Activated B cell treated with CpG ODN at 0.5 μM for 24 hours (primary cell): ENCODE results near the gene GDPD5. TPM values are rescaled to one million over a fixed set of nuclear protein-coding genes. Genes with fewer than 3 reads are reported as not detected.

Experiments
- ATAC-seq: fragments of 200-7000 bp; cut with Tn5 transposase; one replicate; pipeline ENCODE4 v1.10.0; 2021; ENCODE audit warnings: low read depth, mild to moderate bottlenecking, moderate library complexity
- CTCF ChIA-PET: fragments of 350-600 bp; sonication (Branson Sonifier 250); formaldehyde crosslinking; loops from one replicate; lab custom pipeline; 2021; ENCODE audit warnings: antibody characterized with exemption; lab: Charles Lee
- POLR2A ChIA-PET: fragments of 350-600 bp; sonication (Branson Sonifier 250); formaldehyde crosslinking; loops from one replicate; lab custom pipeline; 2021; ENCODE audit warnings: antibody characterized with exemption; lab: Charles Lee
- DNase-seq: peaks from one replicate; pipeline ENCODE4 v3.0.0; 2022
- H3K27ac Mint-ChIP-seq: one replicate; pipeline ENCODE4 v1.8.0; 2020; ENCODE audit warnings: mixed read lengths
- H3K27me3 Mint-ChIP-seq: one replicate; pipeline ENCODE4 v1.8.0; 2021; ENCODE audit warnings: mixed read lengths
- H3K36me3 Mint-ChIP-seq: one replicate; pipeline ENCODE4 v1.8.0; 2021; ENCODE audit warnings: low read depth, mixed read lengths
- H3K4me1 Mint-ChIP-seq: one replicate; pipeline ENCODE4 v1.8.0; 2021; ENCODE audit warnings: mixed read lengths
- H3K4me3 Mint-ChIP-seq: one replicate; pipeline ENCODE4 v1.8.0; 2020; ENCODE audit warnings: mild to moderate bottlenecking, mixed read lengths
- H3K9me3 Mint-ChIP-seq: one replicate; pipeline ENCODE4 v1.8.0; 2020; ENCODE audit warnings: mixed read lengths
- intact Hi-C: fragments of 100-400 bp; cut with micrococcal nuclease; formaldehyde crosslinking; loops from one replicate; pipeline ENCODE4 v1.15.1; 2024
- total RNA-seq: library from RNA; stranded (reverse); gene quantifications from 2 replicates; pipeline ENCODE4 v1.2.3, GENCODE V29; 2022
- TF ChIP-seq, protein P1 (sequence below): fragments of 200-600 bp; IDR thresholded peaks from one replicate; pipeline ENCODE4 v1.8.0; 2022; ENCODE audit warnings: antibody characterized with exemption, mild to moderate bottlenecking

The GDPD5 gene
- total RNA-seq, 1 donor from 2014 or later, result 22.2 TPM

DNA sequence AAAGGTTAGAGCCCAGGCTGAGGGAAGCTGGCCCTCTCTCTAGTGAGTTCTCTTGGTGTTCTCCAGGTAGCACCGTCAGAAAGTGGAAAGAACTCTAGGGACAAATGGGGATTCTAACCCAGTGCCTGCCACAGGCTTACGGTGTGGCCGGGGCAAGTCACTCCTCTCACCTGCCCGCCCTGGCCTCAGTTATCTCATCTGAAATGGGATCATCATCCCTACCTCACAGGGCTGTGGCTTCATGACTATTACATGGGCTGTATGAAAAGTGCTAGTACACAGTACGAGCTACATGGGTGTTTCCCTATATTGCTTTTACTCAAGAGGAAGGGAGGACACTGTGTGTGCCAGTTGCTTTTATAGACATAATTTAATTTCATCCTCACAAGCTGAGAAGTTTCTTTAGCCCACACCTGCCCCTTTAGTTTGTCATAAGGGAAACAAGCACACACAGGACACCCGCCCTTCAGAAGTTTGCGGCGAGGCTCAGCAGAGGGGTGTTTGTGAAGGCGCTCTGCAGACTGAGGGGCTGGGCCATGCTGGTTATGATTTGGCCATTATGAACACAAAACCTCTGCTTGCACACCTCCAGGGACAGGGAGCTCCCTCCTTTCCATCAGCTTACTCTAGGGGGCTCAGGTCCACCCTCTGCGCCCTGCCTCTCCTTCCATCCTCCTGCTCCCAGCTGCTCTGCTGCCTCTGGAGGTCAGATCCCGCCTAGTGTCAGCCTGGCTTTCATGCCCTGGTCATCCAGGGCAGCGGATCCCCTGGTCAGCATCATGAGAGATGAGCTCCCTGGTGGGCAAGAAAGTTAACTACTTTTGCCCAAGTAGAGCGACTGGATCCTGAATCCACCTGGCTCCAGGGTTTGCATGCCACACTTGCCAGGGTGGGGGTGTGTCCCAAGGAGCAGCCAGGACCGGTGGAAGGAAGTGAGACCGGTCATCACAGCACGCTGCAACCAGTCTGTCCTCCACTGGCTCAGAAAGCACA is 93.9 kb downstream of the GDPD5 start:
- ChIA-PET CTCF (no interaction called here), POLR2A (interaction anchor here (0.5 to 1.5 kb wide), 2 partner anchors 106 to 129 kb away, joined by 3 to 6 read pairs; no protein-coding TSS in a partner anchor)

DNA sequence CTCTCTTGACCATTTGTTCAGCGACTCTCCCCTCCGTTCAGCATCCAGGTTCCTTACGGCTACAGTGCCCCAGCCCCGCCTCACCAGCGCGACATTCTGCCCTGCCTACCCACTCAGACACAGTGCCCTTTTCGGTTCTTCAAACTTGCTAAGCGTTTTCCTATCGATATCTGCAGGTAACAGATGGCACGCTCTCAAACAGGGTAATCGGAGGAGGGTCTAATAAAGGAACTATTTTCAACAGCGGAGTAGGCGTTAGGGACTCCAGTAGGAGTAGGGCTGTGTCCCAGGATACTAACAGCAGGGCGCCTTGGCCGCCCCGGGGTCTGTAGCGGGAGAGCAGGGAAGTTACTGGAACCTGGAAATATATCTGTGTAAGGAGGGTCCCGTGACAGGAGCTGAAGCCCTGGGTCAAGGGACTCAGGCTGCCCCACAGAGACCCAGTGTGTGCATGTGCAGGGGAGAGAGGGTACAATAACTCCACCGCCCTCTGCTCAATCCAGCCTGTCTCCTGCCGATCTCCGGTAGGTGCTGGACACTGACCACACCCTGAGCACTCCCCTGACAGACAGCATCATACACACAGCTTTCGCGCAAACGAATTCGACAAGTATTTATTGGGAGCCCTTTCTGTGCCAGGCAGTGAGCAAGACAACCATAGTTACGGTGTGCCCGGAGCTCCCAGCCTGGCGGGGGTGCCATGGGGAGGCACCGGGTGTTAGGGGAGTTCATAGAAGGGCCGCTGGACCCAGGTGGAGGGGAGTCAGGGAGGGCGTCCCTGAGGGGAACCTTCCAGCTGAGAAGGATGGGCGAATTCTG is 94.8 kb downstream of the GDPD5 start:
- ChIA-PET POLR2A (interaction anchor here (1.0 kb wide), 1 partner anchor 31 kb away, joined by 3 read pairs; no protein-coding TSS in a partner anchor), CTCF (interaction anchor here (1.1 kb wide), 1 partner anchor 11 kb away, joined by 3 read pairs; no protein-coding TSS in a partner anchor)
- DNase-seq (no peak), ATAC-seq (peak; percentile 15)
- no peaks in the 10 kb centered on the region for H3K9me3 Mint-ChIP-seq
- H3K36me3 Mint-ChIP-seq, result peaks cover 3% of the 10 kb centered on the region
- TF ChIP-seq, protein P1, sequence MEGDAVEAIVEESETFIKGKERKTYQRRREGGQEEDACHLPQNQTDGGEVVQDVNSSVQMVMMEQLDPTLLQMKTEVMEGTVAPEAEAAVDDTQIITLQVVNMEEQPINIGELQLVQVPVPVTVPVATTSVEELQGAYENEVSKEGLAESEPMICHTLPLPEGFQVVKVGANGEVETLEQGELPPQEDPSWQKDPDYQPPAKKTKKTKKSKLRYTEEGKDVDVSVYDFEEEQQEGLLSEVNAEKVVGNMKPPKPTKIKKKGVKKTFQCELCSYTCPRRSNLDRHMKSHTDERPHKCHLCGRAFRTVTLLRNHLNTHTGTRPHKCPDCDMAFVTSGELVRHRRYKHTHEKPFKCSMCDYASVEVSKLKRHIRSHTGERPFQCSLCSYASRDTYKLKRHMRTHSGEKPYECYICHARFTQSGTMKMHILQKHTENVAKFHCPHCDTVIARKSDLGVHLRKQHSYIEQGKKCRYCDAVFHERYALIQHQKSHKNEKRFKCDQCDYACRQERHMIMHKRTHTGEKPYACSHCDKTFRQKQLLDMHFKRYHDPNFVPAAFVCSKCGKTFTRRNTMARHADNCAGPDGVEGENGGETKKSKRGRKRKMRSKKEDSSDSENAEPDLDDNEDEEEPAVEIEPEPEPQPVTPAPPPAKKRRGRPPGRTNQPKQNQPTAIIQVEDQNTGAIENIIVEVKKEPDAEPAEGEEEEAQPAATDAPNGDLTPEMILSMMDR, result no peak
- H3K27me3 Mint-ChIP-seq, result peaks cover 40% of the 10 kb centered on the region
- intact Hi-C loops, result loop anchor here (1.0 kb wide), 1 partner anchor 31 kb away; no protein-coding TSS in a partner anchor
- peaks cover 26% of the 10 kb centered on the region for H3K4me1 Mint-ChIP-seq
- H3K4me3 Mint-ChIP-seq, result peak overlapping the region; percentile 82
- peak overlapping the region; percentile 43 for H3K27ac Mint-ChIP-seq

More for the DNA sequence above, 93.9 kb downstream of the GDPD5 start:
- Mint-ChIP-seq H3K9me3 (no peaks in the 10 kb centered on the region), H3K36me3 (peaks cover 3% of the 10 kb centered on the region), H3K27me3 (peaks cover 40% of the 10 kb centered on the region), H3K27ac (no peak overlapping the region), H3K4me1 (peaks cover 26% of the 10 kb centered on the region), H3K4me3 (peak overlapping the region; percentile 56)
- intact Hi-C loops, result no loop called here
- TF ChIP-seq, protein P1, result no peak
- DNase-seq, result no peak
- no peak for ATAC-seq

DNA sequence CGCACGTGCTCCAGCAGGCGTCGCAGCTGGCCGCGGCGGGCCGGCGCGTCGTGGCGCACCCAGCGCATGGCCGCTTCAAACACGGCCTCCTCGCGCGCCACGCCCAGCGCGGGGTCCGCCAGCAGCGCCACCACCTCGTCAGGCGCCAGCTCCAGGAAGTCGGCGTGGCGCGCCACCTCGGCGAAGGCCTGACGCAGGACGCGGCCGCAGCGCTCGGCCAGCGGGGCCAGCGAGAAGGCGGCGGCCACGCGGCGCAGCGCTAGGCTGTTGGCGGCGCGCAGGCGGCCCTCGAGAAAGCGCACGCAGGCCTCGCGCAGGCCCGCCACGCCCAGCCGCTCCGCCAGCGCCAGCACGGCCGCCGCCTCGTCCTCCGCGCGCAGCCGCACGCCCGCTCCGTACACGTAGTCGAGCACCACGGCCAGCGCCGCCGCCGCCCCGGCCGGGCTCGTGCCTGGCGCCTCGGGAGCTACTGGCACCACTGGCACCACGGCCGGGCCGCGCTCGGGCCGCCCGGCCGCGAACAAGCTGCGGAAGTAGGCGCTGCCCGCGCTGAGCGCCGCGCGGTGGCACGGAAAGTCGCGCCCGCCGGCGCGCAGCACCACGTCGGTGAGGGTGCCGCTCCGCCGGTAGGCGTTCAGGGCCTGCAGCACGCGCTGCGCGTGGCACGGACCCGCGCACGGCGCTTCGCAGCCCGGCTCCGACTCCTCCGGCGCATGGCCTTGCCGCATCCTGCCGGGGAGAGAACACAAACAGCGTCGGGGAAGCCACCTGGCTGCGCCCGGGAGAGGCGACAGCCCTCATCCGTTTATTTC is 95.6 kb downstream of the GDPD5 start:
- intact Hi-C loops, result loop anchor here (1.0 kb wide), 1 partner anchor 30 kb away; no protein-coding TSS in a partner anchor
- TF ChIP-seq, protein P1, result no peak
- peak; percentile 65 for ATAC-seq
- CTCF ChIA-PET, result interaction anchor here (0.6 to 1.1 kb wide), 2 partner anchors 12 to 15 kb away, joined by 3 read pairs; no protein-coding TSS in a partner anchor
- peak; percentile 60 for DNase-seq
- peaks cover 40% of the 10 kb centered on the region for H3K27me3 Mint-ChIP-seq
- peak overlapping the region; percentile 82 for H3K4me3 Mint-ChIP-seq
- no peaks in the 10 kb centered on the region for H3K9me3 Mint-ChIP-seq
- peaks cover 26% of the 10 kb centered on the region for H3K4me1 Mint-ChIP-seq
- POLR2A ChIA-PET, result interaction anchor here (1.0 kb wide), 1 partner anchor 30 kb away, joined by 3 read pairs; no protein-coding TSS in a partner anchor
- peak overlapping the region; percentile 43 for H3K27ac Mint-ChIP-seq
- peaks cover 3% of the 10 kb centered on the region for H3K36me3 Mint-ChIP-seq

DNA sequence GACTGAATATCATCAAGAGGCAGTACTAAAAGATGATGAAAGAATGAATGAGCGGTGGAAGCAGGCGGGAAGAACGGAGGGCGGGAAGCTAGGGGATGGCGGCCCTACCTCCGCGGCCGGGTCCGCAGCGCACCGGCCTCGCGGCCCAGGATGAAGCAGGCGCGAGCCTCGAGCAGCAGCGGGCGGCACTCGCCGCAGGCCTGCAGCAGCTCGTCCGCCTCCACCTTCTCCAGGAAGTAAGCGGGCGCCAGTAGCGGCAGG is 96.2 kb downstream of the GDPD5 start:
- POLR2A ChIA-PET, result no interaction called here
- TF ChIP-seq, protein P1, result no peak
- Mint-ChIP-seq H3K9me3 (no peaks in the 10 kb centered on the region), H3K4me1 (peaks cover 26% of the 10 kb centered on the region), H3K4me3 (peak overlapping the region; percentile 76), H3K36me3 (no peaks in the 10 kb centered on the region), H3K27ac (peak overlapping the region; percentile 68), H3K27me3 (peaks cover 40% of the 10 kb centered on the region)
- DNase-seq (no peak), ATAC-seq (no peak)
- intact Hi-C loops, result no loop called here
- CTCF ChIA-PET, result interaction anchor here (0.6 kb wide), 1 partner anchor 15 kb away, joined by 3 read pairs; no protein-coding TSS in a partner anchor
